Thoracic aorta (tissue), 2 donors: ENCODE measurements around the gene HLA-DPB1. TPM values are rescaled to one million over a fixed set of nuclear protein-coding genes. Genes with fewer than 3 reads are reported as not detected.
A peak's percentile ranks its signal among the peaks of the same experiment; 100 is the strongest.

ENCODE experiments used
- ATAC-seq: fragments of 150-250 bp; one replicate; pipeline ENCODE4 v1.8.0; 2017; ENCODE audit warnings: low read depth; ENCODE audit not compliant: insufficient number of reproducible peaks, low FRiP score
- DNase-seq: peaks from one replicate; pipeline ENCODE4 v3.0.0-alpha.2; 2020; ENCODE audit warnings: low spot score
- H3K27ac ChIP-seq, 2 donors: fragments of 200-600 bp; sonication (generic); 1 replicate in 1 of 2; 2 replicates in 1 of 2; pipeline ENCODE4 v1.5.1; 2016; ENCODE audit warnings: mild to moderate bottlenecking in 2 of 2, moderate library complexity in 2 of 2
- H3K27me3 ChIP-seq: fragments of 200-600 bp; sonication (generic); replicated peaks from 2 replicates; pipeline ENCODE4 v1.6.0; 2016; ENCODE audit warnings: mild to moderate bottlenecking; ENCODE audit not compliant: insufficient read depth
- H3K36me3 ChIP-seq: fragments of 200-600 bp; sonication (generic); one replicate; pipeline ENCODE4 v1.5.1; 2016
- H3K4me1 ChIP-seq, 2 donors: fragments of 200-600 bp; sonication (generic); 1 replicate in 1 of 2; 2 replicates in 1 of 2; pipeline versions ENCODE4 v1.5.1 to v1.6.0; 2016; ENCODE audit warnings: low read depth in 2 of 2, mild to moderate bottlenecking in 1 of 2; ENCODE audit not compliant: control insufficient read depth in 1 of 2
- H3K4me3 ChIP-seq: fragments of 200-600 bp; sonication (generic); 2 replicates; pipeline ENCODE4 v1.5.1; 2016; ENCODE audit warnings: mild to moderate bottlenecking
- H3K9me3 ChIP-seq: fragments of 200-600 bp; sonication (generic); 2 replicates; pipeline ENCODE4 v1.5.1; 2016
- CTCF ChIP-seq: fragments of 200-600 bp; sonication (generic); IDR thresholded peaks from one replicate; pipeline ENCODE4 v1.5.1; 2019; ENCODE audit warnings: antibody characterized with exemption
- total RNA-seq, 2 donors: library from RNA; depleted of rRNA; stranded (reverse); fragments of >200 nt; gene quantifications; one replicate each; pipeline versions ENCODE4 v1.1.0 to v1.2.3, GENCODE V29; 2016

The HLA-DPB1 gene
- total RNA-seq, 2 donors from 2014 or later, result 78.4 to 112 TPM

GRCh38 chr6:33124525-33124901 is 48.7 kb downstream of the HLA-DPB1 start:
- H3K4me3 ChIP-seq, result no peak overlapping the region
- no peaks in the 10 kb centered on the region for H3K36me3 ChIP-seq
- TF ChIP-seq CTCF, result no peak
- no peak overlapping the region for H3K27ac ChIP-seq
- H3K4me1 ChIP-seq, result no peaks in the 10 kb centered on the region
- H3K27me3 ChIP-seq, result no peaks in the 10 kb centered on the region
- no peak for ATAC-seq
- no peak for DNase-seq
- peaks cover 7% of the 10 kb centered on the region for H3K9me3 ChIP-seq

GRCh38 chr6:33124947-33125346 is 49.2 kb downstream of the HLA-DPB1 start:
- Histone ChIP-seq H3K36me3 (no peaks in the 10 kb centered on the region), H3K27me3 (no peaks in the 10 kb centered on the region), H3K27ac (no peak overlapping the region), H3K4me3 (no peak overlapping the region), H3K9me3 (peaks cover 7% of the 10 kb centered on the region), H3K4me1 (no peaks in the 10 kb centered on the region)
- no peak for DNase-seq
- ATAC-seq, result no peak
- TF ChIP-seq CTCF, result no peak

- DNase-seq, result no peak
- H3K9me3 ChIP-seq, result peaks cover 7% of the 10 kb centered on the region
- no peak for ATAC-seq
- H3K4me3 ChIP-seq, result no peak overlapping the region
- peak; percentile 56 for TF ChIP-seq CTCF
- no peak overlapping the region for H3K27ac ChIP-seq
- no peaks in the 10 kb centered on the region for H3K27me3 ChIP-seq
- H3K36me3 ChIP-seq, result no peaks in the 10 kb centered on the region
- no peaks in the 10 kb centered on the region for H3K4me1 ChIP-seq
Observed at GRCh38 chr6:33126101-33126714, 50.4 kb downstream of the HLA-DPB1 start.

GRCh38 chr6:33128318-33128717 is 52.5 kb downstream of the HLA-DPB1 start:
- H3K27ac ChIP-seq, result no peak overlapping the region
- H3K36me3 ChIP-seq, result no peaks in the 10 kb centered on the region
- no peak for ATAC-seq
- peaks cover 7% of the 10 kb centered on the region for H3K9me3 ChIP-seq
- H3K4me3 ChIP-seq, result no peak overlapping the region
- no peak for DNase-seq
- no peak for TF ChIP-seq CTCF
- no peaks in the 10 kb centered on the region for H3K27me3 ChIP-seq
- H3K4me1 ChIP-seq, result no peaks in the 10 kb centered on the region

- ATAC-seq (no peak), DNase-seq (no peak)
- H3K4me1 ChIP-seq, result no peaks in the 10 kb centered on the region
- H3K27ac ChIP-seq, result no peak overlapping the region
- H3K36me3 ChIP-seq, result no peaks in the 10 kb centered on the region
- TF ChIP-seq CTCF, result no peak
- H3K4me3 ChIP-seq, result no peak overlapping the region
- no peaks in the 10 kb centered on the region for H3K27me3 ChIP-seq
- no peaks in the 10 kb centered on the region for H3K9me3 ChIP-seq
Observed at GRCh38 chr6:33132081-33132524, 56.3 kb downstream of the HLA-DPB1 start.
